ENCODE results near the gene GATA2.

GATA2 gene

GRCh38 chr3:128490915-128491690, 1.9 kb downstream of the GATA2 start:
- no peak for TF ChIP-seq CTCF (IDR thresholded peaks at IDR 0.05; ENCODE audit: low read depth, low read length)
- DNase-seq (ENCODE audit: extremely low read depth, low read depth) = no peak

- no peak for DNase-seq (ENCODE audit: extremely low read depth, low read depth)
- no peak for TF ChIP-seq CTCF (IDR thresholded peaks at IDR 0.05; ENCODE audit: low read depth, low read length)
Observed at GRCh38 chr3:128490650-128490914, 2.4 kb downstream of the GATA2 start.

GRCh38 chr3:128489927-128490649, 2.9 kb downstream of the GATA2 start:
- no peak; the same call in 1 of the 2 replicates for TF ChIP-seq CTCF (IDR thresholded peaks at IDR 0.05; ENCODE audit: low read depth, low read length)
- DNase-seq (ENCODE audit: extremely low read depth, low read depth) = no peak

GRCh38 chr3:128489674-128489926, 3.4 kb downstream of the GATA2 start:
- no peak for DNase-seq (ENCODE audit: extremely low read depth, low read depth)
- no peak for TF ChIP-seq CTCF (IDR thresholded peaks at IDR 0.05; ENCODE audit: low read depth, low read length)

GRCh38 chr3:128488991-128489673, 3.9 kb downstream of the GATA2 start:
- no peak for DNase-seq (ENCODE audit: extremely low read depth, low read depth)
- TF ChIP-seq CTCF (IDR thresholded peaks at IDR 0.05; ENCODE audit: low read depth, low read length) = no peak

GRCh38 chr3:128488636-128488990, 4.4 kb downstream of the GATA2 start:
- no peak for TF ChIP-seq CTCF (IDR thresholded peaks at IDR 0.05; ENCODE audit: low read depth, low read length)
- no peak for DNase-seq (ENCODE audit: extremely low read depth, low read depth)

Data from AG09319 (cell line).